Lung (tissue), 12 donors: ENCODE measurements around the gene ALG12. TPM values are rescaled to one million over a fixed set of nuclear protein-coding genes. Genes with fewer than 3 reads are reported as not detected.

Experiments used
- ATAC-seq: fragments of 200-7000 bp; cut with Tn5 transposase; one replicate; pipeline ENCODE4 v1.9.1; 2020; ENCODE audit warnings: moderate number of reproducible peaks; ENCODE audit not compliant: insufficient read depth, low FRiP score
- DNase-seq, 3 donors: peaks; one replicate each; pipeline ENCODE4 v3.0.0-alpha.2; 2013 to 2017
- H3K27ac ChIP-seq, 2 donors: one replicate each; pipeline ENCODE4 v1.5.1; 2013; ENCODE audit warnings: mild to moderate bottlenecking in 2 of 2, moderate library complexity in 2 of 2, control low read depth in 1 of 2, inconsistent platforms in 1 of 2, low read depth in 1 of 2, low read length in 1 of 2
- H3K27me3 ChIP-seq, 3 donors: one replicate each; pipeline ENCODE4 v1.5.1; 2013; ENCODE audit warnings: low read length in 2 of 3; ENCODE audit not compliant: control insufficient read depth in 3 of 3, insufficient read depth in 3 of 3
- H3K36me3 ChIP-seq, 4 donors: one replicate each; pipeline ENCODE4 v1.5.1; 2013; ENCODE audit warnings: low read length in 4 of 4, mild to moderate bottlenecking in 1 of 4, moderate library complexity in 1 of 4; ENCODE audit not compliant: control insufficient read depth in 4 of 4, insufficient read depth in 4 of 4
- H3K4me1 ChIP-seq, 5 donors: one replicate each; pipeline ENCODE4 v1.5.1; 2013; ENCODE audit warnings: low read length in 5 of 5, mild to moderate bottlenecking in 2 of 5, moderate library complexity in 1 of 5; ENCODE audit not compliant: control insufficient read depth in 5 of 5, insufficient read depth in 5 of 5
- H3K4me3 ChIP-seq: one replicate; pipeline ENCODE4 v1.5.1; 2013; ENCODE audit warnings: mild to moderate bottlenecking, control low read depth, moderate library complexity
- H3K9ac ChIP-seq, 2 donors: one replicate each; pipeline ENCODE4 v1.5.1; 2013; ENCODE audit warnings: low read length in 2 of 2, control low read depth in 1 of 2; ENCODE audit not compliant: insufficient read depth in 1 of 2
- H3K9me3 ChIP-seq, 4 donors: one replicate each; pipeline ENCODE4 v1.5.1; 2013; ENCODE audit warnings: low read length in 3 of 4, mild to moderate bottlenecking in 1 of 4, moderate library complexity in 1 of 4; ENCODE audit not compliant: control insufficient read depth in 4 of 4, insufficient read depth in 3 of 4
- WGBS, 2 donors: extraction: QIAGEN DNeasy Blood & Tissue Kit; methylation state at CpG; one replicate each; pipeline ENCODE4 v1.1.7; 2013; 5-methylcytosine and 5-hydroxymethylcytosine counted together
- polyA plus RNA-seq, 2 donors: library from polyadenylated mRNA; stranded (reverse); fragments of 200-250 nt; gene quantifications; one replicate each; pipeline ENCODE4 v1.2.1, GENCODE V29; 2013
- total RNA-seq, 2 donors: library from RNA; depleted of rRNA in 1 of 2; stranded (reverse); fragments of >200 nt in 1 of 2; gene quantifications; one replicate each; pipeline ENCODE4 v1.2.1, GENCODE V29; 2014 to 2021
- TF ChIP-seq, protein P1 (sequence below): IDR thresholded peaks from 2 replicates; pipeline ENCODE4 v1.5.1; 2012; ENCODE audit warnings: mild to moderate bottlenecking; ENCODE audit errors: control extremely low read depth, extremely low read depth
- donor health status: control.
- donor health status: control.
- donor health status: Bipolar disorder and iron deficiency.
- donor health status: healthy.
- donor health status: DM: yes; HTN: yes; CAD: no.

ALG12 gene
- total and polyA plus RNA-seq, 4 donors, result 13.6 to 33.9 (median 16.6) TPM

GRCh38 chr22:49905465-49905864 is 12.8 kb downstream of the ALG12 start:
- H3K4me1 ChIP-seq, result no peaks in the 10 kb centered on the region
- no peak overlapping the region for H3K27ac ChIP-seq
- WGBS, 2 donors, result 94 to 97% methylated on average over 18 of the region's 18 CpGs
- peaks cover 0 to 55% (median 32%) of the 10 kb centered on the region in 4 donors for H3K36me3 ChIP-seq
- ATAC-seq (no peak), DNase-seq (no peak)
- H3K9me3 ChIP-seq, result peaks cover 0 to 5% (median 2%) of the 10 kb centered on the region in 4 donors
- H3K9ac ChIP-seq, result no peak overlapping the region
- no peak overlapping the region for H3K4me3 ChIP-seq
- TF ChIP-seq, protein P1, sequence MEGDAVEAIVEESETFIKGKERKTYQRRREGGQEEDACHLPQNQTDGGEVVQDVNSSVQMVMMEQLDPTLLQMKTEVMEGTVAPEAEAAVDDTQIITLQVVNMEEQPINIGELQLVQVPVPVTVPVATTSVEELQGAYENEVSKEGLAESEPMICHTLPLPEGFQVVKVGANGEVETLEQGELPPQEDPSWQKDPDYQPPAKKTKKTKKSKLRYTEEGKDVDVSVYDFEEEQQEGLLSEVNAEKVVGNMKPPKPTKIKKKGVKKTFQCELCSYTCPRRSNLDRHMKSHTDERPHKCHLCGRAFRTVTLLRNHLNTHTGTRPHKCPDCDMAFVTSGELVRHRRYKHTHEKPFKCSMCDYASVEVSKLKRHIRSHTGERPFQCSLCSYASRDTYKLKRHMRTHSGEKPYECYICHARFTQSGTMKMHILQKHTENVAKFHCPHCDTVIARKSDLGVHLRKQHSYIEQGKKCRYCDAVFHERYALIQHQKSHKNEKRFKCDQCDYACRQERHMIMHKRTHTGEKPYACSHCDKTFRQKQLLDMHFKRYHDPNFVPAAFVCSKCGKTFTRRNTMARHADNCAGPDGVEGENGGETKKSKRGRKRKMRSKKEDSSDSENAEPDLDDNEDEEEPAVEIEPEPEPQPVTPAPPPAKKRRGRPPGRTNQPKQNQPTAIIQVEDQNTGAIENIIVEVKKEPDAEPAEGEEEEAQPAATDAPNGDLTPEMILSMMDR, result no peak
- H3K27me3 ChIP-seq, result no peaks in the 10 kb centered on the region

DNA sequence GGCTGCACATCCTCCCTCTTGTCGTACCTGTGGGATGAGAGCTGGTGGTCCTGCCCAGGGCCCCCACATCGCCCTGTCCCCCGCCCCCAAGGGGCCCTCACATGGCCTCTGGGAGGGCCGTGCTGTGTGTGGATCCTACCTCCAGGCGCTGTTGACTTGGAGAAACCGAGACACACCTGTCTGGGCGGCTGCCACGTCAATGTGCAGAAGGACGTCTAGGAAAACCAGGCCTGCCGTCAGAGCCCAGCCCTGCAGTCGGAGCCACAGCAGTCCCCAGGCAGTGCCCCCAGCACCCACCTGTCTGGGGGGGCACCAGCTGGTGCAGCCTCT is 14.2 kb downstream of the ALG12 start:
- TF ChIP-seq, protein P1, result no peak
- peaks cover 0 to 5% (median 2%) of the 10 kb centered on the region in 4 donors for H3K9me3 ChIP-seq
- WGBS, 2 donors, result 94 to 96% methylated on average over 11 of the region's 11 CpGs
- ATAC-seq (no peak), DNase-seq (no peak)
- no peaks in the 10 kb centered on the region for H3K27me3 ChIP-seq
- no peak overlapping the region for H3K4me3 ChIP-seq
- H3K36me3 ChIP-seq, result peaks cover 0 to 46% (median 32%) of the 10 kb centered on the region in 4 donors
- H3K9ac ChIP-seq, result no peak overlapping the region
- no peaks in the 10 kb centered on the region for H3K4me1 ChIP-seq
- no peak overlapping the region for H3K27ac ChIP-seq

DNA sequence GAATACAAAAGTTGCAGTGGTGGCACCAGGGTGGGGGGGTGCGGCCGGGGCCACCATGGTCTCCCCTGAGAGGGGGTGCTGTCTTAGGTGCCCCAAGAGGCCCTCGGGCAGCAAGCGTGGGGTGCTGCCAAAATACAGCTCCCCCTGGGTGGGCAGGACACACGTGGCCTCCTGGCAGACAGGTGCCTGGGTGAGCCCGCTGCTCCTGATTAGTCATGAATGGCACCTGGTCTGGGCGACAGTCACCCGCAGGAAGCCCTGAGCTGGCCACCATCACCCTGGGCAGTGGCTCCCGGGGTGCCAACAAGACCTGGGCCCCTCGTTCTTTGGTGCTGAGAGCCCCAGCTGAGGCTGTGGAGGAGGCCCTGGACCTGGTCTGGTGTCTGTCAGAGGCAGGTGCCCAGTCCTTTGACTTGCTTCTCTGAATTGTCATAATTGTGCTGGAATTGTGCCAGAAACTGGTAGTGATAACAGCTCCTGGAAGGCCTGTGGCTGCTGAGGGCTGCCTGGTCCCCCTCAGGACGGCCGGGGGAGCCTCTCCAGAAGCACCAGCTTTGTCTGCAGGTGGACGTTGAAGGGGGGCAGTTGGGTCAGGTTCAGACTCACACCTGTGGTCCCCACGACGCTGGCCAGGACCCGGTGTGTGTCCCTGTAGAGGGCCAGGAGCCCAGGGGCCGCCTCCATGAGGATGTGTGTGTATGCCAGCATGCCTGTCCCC is 14.8 kb downstream of the ALG12 start:
- H3K27ac ChIP-seq, result no peak overlapping the region
- TF ChIP-seq, protein P1, result no peak
- WGBS, 2 donors, result 92 to 94% methylated on average over 17 of the region's 17 CpGs
- H3K4me1 ChIP-seq, result no peaks in the 10 kb centered on the region
- H3K9ac ChIP-seq, result no peak overlapping the region
- ATAC-seq (no peak), DNase-seq (no peak)
- peaks cover 0 to 5% (median 2%) of the 10 kb centered on the region in 4 donors for H3K9me3 ChIP-seq
- H3K27me3 ChIP-seq, result no peaks in the 10 kb centered on the region
- no peak overlapping the region for H3K4me3 ChIP-seq
- peaks cover 0 to 44% (median 34%) of the 10 kb centered on the region in 4 donors for H3K36me3 ChIP-seq
